NT2/D1 (cell line): Measurements from ENCODE around the gene ESR2.

Source experiments
- DNase-seq: peaks from one replicate; pipeline ENCODE4 v3.0.0-alpha.2; 2011; ENCODE audit warnings: low read depth, low spot score
- H3K27me3 ChIP-seq: 2 replicates; pipeline ENCODE4 v1.6.0; 2011; ENCODE audit warnings: mild to moderate bottlenecking; ENCODE audit not compliant: insufficient read length, insufficient read depth
- H3K36me3 ChIP-seq: 2 replicates; pipeline ENCODE4 v1.6.1; 2011; ENCODE audit warnings: mild to moderate bottlenecking, low read length, mixed read lengths; ENCODE audit not compliant: insufficient read depth, insufficient read length
- H3K4me1 ChIP-seq: 2 replicates; pipeline ENCODE4 v1.5.1; 2011; ENCODE audit not compliant: insufficient read depth, insufficient read length
- H3K4me3 ChIP-seq: 2 replicates; pipeline ENCODE4 v1.5.1; 2011; ENCODE audit warnings: low read depth; ENCODE audit not compliant: insufficient read length
- H3K9ac ChIP-seq: 2 replicates; pipeline ENCODE4 v1.6.0; 2011; ENCODE audit warnings: low read depth; ENCODE audit not compliant: insufficient read length
- H3K9me3 ChIP-seq: 2 replicates; pipeline ENCODE4 v1.5.1; 2011; ENCODE audit warnings: mild to moderate bottlenecking, low read length; ENCODE audit not compliant: insufficient read depth
- SUZ12 ChIP-seq: IDR thresholded peaks from 2 replicates; pipeline ENCODE4 v1.6.1; 2011; ENCODE audit not compliant: insufficient read length, insufficient read depth; ENCODE audit errors: extremely low read depth
- YY1 ChIP-seq: IDR thresholded peaks from 2 replicates; pipeline ENCODE4 v1.6.1; 2011; ENCODE audit not compliant: insufficient read length, insufficient read depth
- ZNF274 ChIP-seq: IDR thresholded peaks from 2 replicates; pipeline ENCODE4 v1.6.1; 2011; ENCODE audit warnings: mild to moderate bottlenecking, low read depth, low read length

Gene ESR2

GRCh38 chr14:64293976-64294671 is at the start of gene ESR2:
ESR2 (minus strand) TSS chr14:64294371; CDS start chr14:64282985, 11,386 bp downstream.
- Histone ChIP-seq H3K27me3 (peaks cover 33% of the 10 kb centered on the region), H3K36me3 (no peaks in the 10 kb centered on the region), H3K4me3 (peak within 1 kb of the TSS; percentile 43), H3K9ac (peak within 1 kb of the TSS; percentile 43), H3K4me1 (peaks cover 3% of the 10 kb centered on the region), H3K9me3 (no peaks in the 10 kb centered on the region)
- TF ChIP-seq SUZ12, result no peak
- no peak for TF ChIP-seq YY1
- TF ChIP-seq ZNF274, result no peak
- peak; percentile 11 for DNase-seq

- Histone ChIP-seq H3K9me3 (peaks cover 20% of the 10 kb centered on the region), H3K4me3 (no peak overlapping the region), H3K36me3 (no peaks in the 10 kb centered on the region), H3K27me3 (no peaks in the 10 kb centered on the region), H3K4me1 (no peaks in the 10 kb centered on the region), H3K9ac (no peak overlapping the region)
- no peak for DNase-seq
- TF ChIP-seq YY1 (no peak), SUZ12 (no peak), ZNF274 (no peak)
Measured at GRCh38 chr14:64340560-64341196, 46.5 kb upstream of the ESR2 start.

- Histone ChIP-seq H3K9ac (peak overlapping the region; percentile 90), H3K9me3 (peaks cover 20% of the 10 kb centered on the region), H3K36me3 (no peaks in the 10 kb centered on the region), H3K27me3 (no peaks in the 10 kb centered on the region), H3K4me3 (peak overlapping the region; percentile 66), H3K4me1 (no peaks in the 10 kb centered on the region)
- peak; percentile 10 for TF ChIP-seq YY1
- TF ChIP-seq SUZ12, result no peak
- peak; percentile 92 for DNase-seq
Measured at GRCh38 chr14:64338616-64339316, 44.6 kb upstream of the ESR2 start.

DNA sequence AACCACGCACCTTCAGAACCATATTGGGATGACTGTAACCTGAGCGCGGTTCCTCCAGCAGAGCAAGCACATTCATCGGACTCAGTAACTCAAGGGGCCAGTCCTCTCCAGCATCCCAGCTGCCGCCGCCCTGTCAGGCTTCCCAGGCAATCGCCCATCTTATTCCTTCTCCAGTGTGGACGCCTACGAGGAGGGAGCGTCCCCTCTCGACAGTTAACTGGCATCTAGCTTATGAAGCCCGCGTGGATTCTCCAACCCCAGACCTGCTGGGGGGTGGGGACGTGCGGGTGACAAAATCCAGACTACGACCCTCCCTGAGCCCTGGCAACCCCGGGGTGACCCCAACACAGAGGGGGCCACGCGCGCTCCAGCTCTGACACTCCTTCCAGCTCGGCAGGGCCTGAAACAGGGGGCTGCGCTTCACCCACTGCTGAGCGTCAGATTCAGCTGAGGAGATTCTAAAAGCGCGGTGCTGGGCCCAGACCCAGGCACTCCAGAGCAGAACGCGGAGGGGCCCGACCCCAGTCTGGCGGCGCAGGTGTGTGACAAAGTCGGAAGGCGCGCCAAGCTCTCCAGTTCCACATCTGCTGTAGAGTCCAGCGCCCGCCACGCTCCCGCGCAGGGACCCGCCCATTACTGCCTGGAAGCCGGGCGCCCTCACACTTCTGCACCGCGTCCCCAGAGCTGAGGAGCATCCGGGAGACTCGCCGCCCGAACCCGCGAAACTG is 43.9 kb upstream of the ESR2 start:
- Histone ChIP-seq H3K9ac (peak overlapping the region; percentile 80), H3K9me3 (peaks cover 20% of the 10 kb centered on the region), H3K4me1 (no peaks in the 10 kb centered on the region), H3K36me3 (no peaks in the 10 kb centered on the region), H3K27me3 (no peaks in the 10 kb centered on the region), H3K4me3 (peak overlapping the region; percentile 66)
- TF ChIP-seq ZNF274 (no peak), SUZ12 (no peak), YY1 (no peak)
- DNase-seq, result peak; percentile 58

DNA sequence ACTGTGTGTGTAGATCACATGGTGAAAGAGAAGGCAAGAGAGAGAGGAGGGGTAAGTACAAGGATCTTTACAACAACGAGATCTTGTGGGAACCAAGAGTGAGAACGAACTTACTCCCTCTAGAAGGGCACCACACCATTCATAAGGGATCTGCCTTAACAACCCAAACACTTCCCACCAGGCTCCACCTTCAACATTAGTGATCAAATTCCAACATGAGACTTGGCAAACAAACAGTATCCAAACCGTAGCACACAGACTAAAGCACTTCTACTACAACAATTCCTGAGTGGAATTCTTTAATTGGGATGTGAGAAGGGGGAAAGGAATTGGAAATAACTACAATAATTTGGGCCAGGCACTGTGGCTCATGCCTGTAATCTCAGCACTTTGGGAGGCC is 35.0 kb upstream of the ESR2 start:
- H3K27me3 ChIP-seq, result no peaks in the 10 kb centered on the region
- no peaks in the 10 kb centered on the region for H3K4me1 ChIP-seq
- H3K9ac ChIP-seq, result no peak overlapping the region
- H3K9me3 ChIP-seq, result no peaks in the 10 kb centered on the region; the same call in 1 of the 2 replicates
- H3K4me3 ChIP-seq, result no peak overlapping the region
- TF ChIP-seq YY1 (no peak), ZNF274 (no peak), SUZ12 (no peak)
- no peak for DNase-seq
- H3K36me3 ChIP-seq, result no peaks in the 10 kb centered on the region

- no peak for TF ChIP-seq YY1
- no peak for TF ChIP-seq ZNF274
- TF ChIP-seq SUZ12, result no peak
- Histone ChIP-seq H3K36me3 (no peaks in the 10 kb centered on the region), H3K4me1 (no peaks in the 10 kb centered on the region), H3K4me3 (no peak overlapping the region), H3K9me3 (no peaks in the 10 kb centered on the region), H3K9ac (no peak overlapping the region), H3K27me3 (no peaks in the 10 kb centered on the region)
- no peak for DNase-seq
Measured at GRCh38 chr14:64326502-64326901, 32.3 kb upstream of the ESR2 start.
